Thoracic aorta (tissue), 2 donors: Measurements from ENCODE around the gene FDCSP. TPM values are rescaled to one million over a fixed set of nuclear protein-coding genes. Genes with fewer than 3 reads are reported as not detected.

Experiments
- ATAC-seq: fragments of 150-250 bp; one replicate; pipeline ENCODE4 v1.8.0; 2017; ENCODE audit warnings: low read depth; ENCODE audit not compliant: insufficient number of reproducible peaks, low FRiP score
- DNase-seq: peaks from one replicate; pipeline ENCODE4 v3.0.0-alpha.2; 2020; ENCODE audit warnings: low spot score
- H3K27ac ChIP-seq, 2 donors: fragments of 200-600 bp; sonication (generic); 1 replicate in 1 of 2; 2 replicates in 1 of 2; pipeline ENCODE4 v1.5.1; 2016; ENCODE audit warnings: mild to moderate bottlenecking in 2 of 2, moderate library complexity in 2 of 2
- H3K27me3 ChIP-seq: fragments of 200-600 bp; sonication (generic); replicated peaks from 2 replicates; pipeline ENCODE4 v1.6.0; 2016; ENCODE audit warnings: mild to moderate bottlenecking; ENCODE audit not compliant: insufficient read depth
- H3K36me3 ChIP-seq: fragments of 200-600 bp; sonication (generic); one replicate; pipeline ENCODE4 v1.5.1; 2016
- H3K4me1 ChIP-seq, 2 donors: fragments of 200-600 bp; sonication (generic); 1 replicate in 1 of 2; 2 replicates in 1 of 2; pipeline versions ENCODE4 v1.5.1 to v1.6.0; 2016; ENCODE audit warnings: low read depth in 2 of 2, mild to moderate bottlenecking in 1 of 2; ENCODE audit not compliant: control insufficient read depth in 1 of 2
- H3K4me3 ChIP-seq: fragments of 200-600 bp; sonication (generic); 2 replicates; pipeline ENCODE4 v1.5.1; 2016; ENCODE audit warnings: mild to moderate bottlenecking
- H3K9me3 ChIP-seq: fragments of 200-600 bp; sonication (generic); 2 replicates; pipeline ENCODE4 v1.5.1; 2016
- total RNA-seq, 2 donors: library from RNA; depleted of rRNA; stranded (reverse); fragments of >200 nt; gene quantifications; one replicate each; pipeline versions ENCODE4 v1.1.0 to v1.2.3, GENCODE V29; 2016
- TF ChIP-seq, protein P1 (sequence below): fragments of 200-600 bp; sonication (generic); IDR thresholded peaks from one replicate; pipeline ENCODE4 v1.5.1; 2019; ENCODE audit warnings: antibody characterized with exemption

The FDCSP gene
- total RNA-seq, 2 donors from 2014 or later: not detected

DNA sequence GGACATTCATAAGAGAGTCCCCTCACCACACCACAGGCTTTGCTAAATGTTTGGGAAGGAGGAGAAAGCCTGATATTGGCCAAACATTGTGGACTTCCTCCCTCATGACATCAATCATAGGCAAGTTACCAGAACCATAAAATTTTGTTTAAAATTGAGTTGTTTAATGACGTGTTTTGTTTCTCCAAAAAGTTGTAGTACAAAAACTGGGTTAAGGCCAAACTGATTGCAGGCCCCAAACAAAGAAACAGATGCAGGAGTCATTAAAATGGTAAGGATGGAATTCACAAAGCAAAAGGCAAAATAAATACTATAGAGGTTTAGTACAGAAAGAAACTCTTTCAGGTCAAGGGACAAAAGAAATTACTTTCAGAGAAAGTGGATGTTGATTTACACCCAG, 34.3 kb upstream of the FDCSP start:
- ATAC-seq: no peak
- no peak for DNase-seq
- H3K4me1 ChIP-seq: no peaks in the 10 kb centered on the region

DNA sequence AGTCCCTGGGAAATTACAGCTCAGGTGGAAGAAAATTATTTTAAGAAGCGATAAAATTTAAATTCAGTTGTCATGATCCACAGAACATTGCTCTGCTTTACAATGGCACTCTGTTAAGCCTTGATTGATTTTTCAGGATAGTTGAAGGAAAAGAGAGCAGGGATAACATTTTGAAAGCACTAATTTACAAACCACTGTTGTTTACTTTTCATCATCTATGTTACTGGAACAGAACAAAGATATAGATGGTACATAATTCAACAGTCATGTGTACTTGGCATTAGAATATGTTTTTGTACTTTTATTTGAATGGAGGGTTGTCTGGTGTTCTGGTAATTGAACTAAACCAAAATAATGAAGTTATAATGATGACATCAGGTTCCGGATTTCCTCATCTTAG, 33.0 kb upstream of the FDCSP start:
- Histone ChIP-seq H3K36me3 (no peaks in the 10 kb centered on the region), H3K9me3 (no peaks in the 10 kb centered on the region), H3K27ac (no peak overlapping the region), H3K4me3 (no peak overlapping the region), H3K27me3 (no peaks in the 10 kb centered on the region), H3K4me1 (no peaks in the 10 kb centered on the region)
- TF ChIP-seq, protein P1, sequence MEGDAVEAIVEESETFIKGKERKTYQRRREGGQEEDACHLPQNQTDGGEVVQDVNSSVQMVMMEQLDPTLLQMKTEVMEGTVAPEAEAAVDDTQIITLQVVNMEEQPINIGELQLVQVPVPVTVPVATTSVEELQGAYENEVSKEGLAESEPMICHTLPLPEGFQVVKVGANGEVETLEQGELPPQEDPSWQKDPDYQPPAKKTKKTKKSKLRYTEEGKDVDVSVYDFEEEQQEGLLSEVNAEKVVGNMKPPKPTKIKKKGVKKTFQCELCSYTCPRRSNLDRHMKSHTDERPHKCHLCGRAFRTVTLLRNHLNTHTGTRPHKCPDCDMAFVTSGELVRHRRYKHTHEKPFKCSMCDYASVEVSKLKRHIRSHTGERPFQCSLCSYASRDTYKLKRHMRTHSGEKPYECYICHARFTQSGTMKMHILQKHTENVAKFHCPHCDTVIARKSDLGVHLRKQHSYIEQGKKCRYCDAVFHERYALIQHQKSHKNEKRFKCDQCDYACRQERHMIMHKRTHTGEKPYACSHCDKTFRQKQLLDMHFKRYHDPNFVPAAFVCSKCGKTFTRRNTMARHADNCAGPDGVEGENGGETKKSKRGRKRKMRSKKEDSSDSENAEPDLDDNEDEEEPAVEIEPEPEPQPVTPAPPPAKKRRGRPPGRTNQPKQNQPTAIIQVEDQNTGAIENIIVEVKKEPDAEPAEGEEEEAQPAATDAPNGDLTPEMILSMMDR: no peak
- ATAC-seq: no peak
- DNase-seq: no peak

More for the DNA sequence above, 34.3 kb upstream of the FDCSP start:
- Histone ChIP-seq H3K4me3 (no peak overlapping the region), H3K9me3 (no peaks in the 10 kb centered on the region), H3K27me3 (no peaks in the 10 kb centered on the region), H3K27ac (no peak overlapping the region), H3K36me3 (no peaks in the 10 kb centered on the region)
- TF ChIP-seq, protein P1: no peak

DNA sequence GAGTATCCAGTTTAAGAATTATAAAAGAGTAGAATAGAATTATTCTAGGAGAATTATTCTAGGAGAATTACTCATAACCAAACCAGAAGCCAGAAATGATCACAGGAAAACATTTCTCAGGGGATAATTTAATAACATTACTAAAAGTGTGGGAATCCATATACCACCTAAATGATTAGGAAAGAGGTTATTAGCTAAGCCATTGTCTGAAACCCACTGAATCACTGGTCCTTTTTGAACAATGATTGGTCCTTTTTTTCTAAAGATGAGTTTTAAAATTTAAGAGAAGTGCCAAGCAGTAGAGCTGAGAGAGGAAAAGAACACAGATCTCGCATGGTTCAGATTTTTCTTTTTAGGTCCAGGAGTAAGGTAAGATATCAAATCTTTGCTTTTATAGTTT, 30.5 kb upstream of the FDCSP start, which contains the start of gene ODAM:
Gene ODAM (plus strand): TSS at position 301 of the 400 bp plus-strand sequence. CDS start 819 bp downstream, outside the sequence.
- ATAC-seq: no peak
- H3K9me3 ChIP-seq: no peaks in the 10 kb centered on the region

DNA sequence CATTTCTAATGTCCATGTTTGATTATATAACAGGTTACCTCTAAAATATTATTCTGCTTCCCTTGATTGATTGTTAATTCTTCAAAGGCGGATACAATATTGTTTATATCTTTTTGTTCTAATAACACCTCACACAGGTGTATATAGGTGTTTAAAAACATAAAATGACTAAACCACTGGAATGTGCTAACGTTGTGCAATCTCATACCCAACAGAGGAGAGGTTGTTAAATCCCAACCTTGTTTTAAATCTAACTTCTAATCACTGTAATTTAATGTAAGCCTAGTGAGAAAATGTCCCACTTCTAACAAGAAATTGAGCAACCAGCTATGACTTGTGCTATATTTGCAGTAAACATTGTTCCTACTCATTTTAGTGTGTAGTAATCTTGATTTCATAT, 29.1 kb upstream of the FDCSP start:
- Histone ChIP-seq H3K9me3 (no peaks in the 10 kb centered on the region), H3K4me1 (no peaks in the 10 kb centered on the region), H3K27ac (no peak overlapping the region), H3K4me3 (no peak overlapping the region), H3K27me3 (no peaks in the 10 kb centered on the region), H3K36me3 (no peaks in the 10 kb centered on the region)
- DNase-seq: no peak
- ATAC-seq: no peak
- TF ChIP-seq, protein P1: no peak

More for the DNA sequence above, 30.5 kb upstream of the FDCSP start, which contains the start of gene ODAM:
- H3K4me3 ChIP-seq: no peak within 1 kb of the TSS
- H3K27ac ChIP-seq: no peak within 1 kb of the TSS
- no peak for DNase-seq
- no peaks in the 10 kb centered on the region for H3K4me1 ChIP-seq
- no peaks in the 10 kb centered on the region for H3K36me3 ChIP-seq
- TF ChIP-seq, protein P1: no peak
- H3K27me3 ChIP-seq: no peaks in the 10 kb centered on the region

DNA sequence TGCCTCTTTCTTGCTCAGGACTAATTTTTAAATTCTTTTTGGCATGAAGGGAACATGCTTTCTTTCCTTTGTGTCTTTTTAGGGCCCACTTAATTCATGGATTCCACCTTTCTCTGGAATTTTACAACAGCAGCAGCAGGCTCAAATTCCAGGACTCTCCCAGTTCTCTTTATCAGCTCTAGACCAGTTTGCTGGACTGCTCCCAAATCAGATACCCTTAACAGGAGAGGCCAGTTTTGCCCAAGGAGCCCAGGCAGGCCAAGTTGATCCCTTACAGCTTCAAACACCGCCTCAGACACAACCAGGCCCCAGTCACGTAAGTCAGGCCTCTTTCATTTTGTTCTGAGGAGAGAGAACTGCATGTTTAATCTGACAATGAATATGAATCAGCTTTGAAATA, 28.1 kb upstream of the FDCSP start:
- no peaks in the 10 kb centered on the region for H3K9me3 ChIP-seq
- no peaks in the 10 kb centered on the region for H3K4me1 ChIP-seq
- H3K27ac ChIP-seq: no peak overlapping the region
- H3K27me3 ChIP-seq: no peaks in the 10 kb centered on the region
- DNase-seq: no peak
- no peak overlapping the region for H3K4me3 ChIP-seq
- ATAC-seq: no peak
- no peaks in the 10 kb centered on the region for H3K36me3 ChIP-seq
- TF ChIP-seq, protein P1: no peak
